Amniotic stem cell (primary cell): Measurements from ENCODE around the gene WAC.

ENCODE experiments used
- DNase-seq: peaks from one replicate; lab custom pipeline; 2025; lab: John Stamatoyannopoulos, UW

Gene WAC

GRCh38 chr10:28666751-28667467, 134.0 kb downstream of the WAC start:
- no peak for DNase-seq

GRCh38 chr10:28668363-28669226, 135.7 kb downstream of the WAC start:
- peak; percentile 27 for DNase-seq

- no peak for DNase-seq
Measured at GRCh38 chr10:28669227-28670173, 136.6 kb downstream of the WAC start.
